ENCODE results near the gene DSCAML1. TPM values are rescaled to one million over a fixed set of nuclear protein-coding genes. Genes with fewer than 3 reads are reported as not detected.

Gene DSCAML1
- total and polyA plus RNA-seq, 2 of the 8 experiments (the other 6 are each of a cell fraction or from before 2014, with no cell fraction given): 0.19 to 0.24 TPM

GRCh38 chr11:117417856-117418255 is 379.2 kb downstream of the DSCAML1 start:
- FAIRE-seq (no peak), DNase-seq (ENCODE audit: low read depth in 1 of 2, low spot score in 2 of 2) (no peak)
- Histone ChIP-seq H3K36me3 (ENCODE audit: control insufficient read depth in 2 of 4, insufficient read depth in 4 of 4, low read length in 3 of 4) (no peaks in the 10 kb centered on the region), H2BK20ac (ENCODE audit: low read length) (no peak overlapping the region), H3K4me2 (ENCODE audit: insufficient read depth in 1 of 2, low read depth in 2 of 2, low read length in 2 of 2) (no peak overlapping the region), H4K5ac (ENCODE audit: insufficient read length, low read depth, low read length) (no peak overlapping the region), H3K79me2 (ENCODE audit: control insufficient read depth in 1 of 2, insufficient read depth in 2 of 2, low read length in 2 of 2) (no peaks in the 10 kb centered on the region), H4K20me1 (replicated peaks in 1 of 2; ENCODE audit: control insufficient read depth in 1 of 2, insufficient read depth in 2 of 2, low read length in 2 of 2) (no peaks in the 10 kb centered on the region), H3K27ac (ENCODE audit: low read depth, low read length) (no peak overlapping the region), H2BK120ac (replicated peaks; ENCODE audit: low read depth, low read length) (no peak overlapping the region), H4K91ac (replicated peaks; ENCODE audit: insufficient read length, low read length) (no peak overlapping the region), H3K4ac (replicated peaks; ENCODE audit: insufficient read length, low read depth, low read length) (no peak overlapping the region), H3K56ac (replicated peaks; ENCODE audit: insufficient read length, low read depth, low read length) (no peak overlapping the region), H3K18ac (ENCODE audit: extremely low read depth, low read length) (no peak overlapping the region), H4K8ac (ENCODE audit: extremely low read depth, insufficient read depth, low read length) (no peak overlapping the region), H2AK5ac (ENCODE audit: low read depth, low read length) (no peak overlapping the region), H2BK5ac (ENCODE audit: low read depth, low read length) (no peak overlapping the region), H3K9me3 (ENCODE audit: insufficient read depth in 2 of 2, low read depth in 1 of 2, low read length in 1 of 2) (no peaks in the 10 kb centered on the region), H2AFZ (ENCODE audit: low read length) (no peak overlapping the region), H3K9ac (replicated peaks in 1 of 4; ENCODE audit: extremely low read depth in 1 of 4, low read depth in 3 of 4, low read length in 3 of 4) (no peak overlapping the region), H2BK12ac (ENCODE audit: low read depth, low read length) (no peak overlapping the region), H3K79me1 (ENCODE audit: low read depth, low read length) (no peaks in the 10 kb centered on the region), H3K23me2 (ENCODE audit: low read depth, low read length) (no peaks in the 10 kb centered on the region), H3K27me3 (replicated peaks in 1 of 4; ENCODE audit: control insufficient read depth in 3 of 4, extremely low read depth in 1 of 4, insufficient read depth in 3 of 4, low read length in 3 of 4) (no peaks in the 10 kb centered on the region), H3K4me1 (replicated peaks in 1 of 4; ENCODE audit: control insufficient read depth in 3 of 4, insufficient read depth in 4 of 4, low read length in 3 of 4) (no peaks in the 10 kb centered on the region), H2BK15ac (ENCODE audit: low read length) (no peak overlapping the region), H3K4me3 (ENCODE audit: extremely low read depth in 1 of 4, insufficient read depth in 2 of 4, low read depth in 3 of 4, low read length in 4 of 4) (no peak overlapping the region), H3K14ac (ENCODE audit: insufficient read length) (no peak overlapping the region), H3K23ac (ENCODE audit: insufficient read length) (no peak overlapping the region)
- TF ChIP-seq SP4 (IDR thresholded peaks at IDR 0.05; ENCODE audit: low read length) (no peak), KDM1A (IDR thresholded peaks at IDR 0.05; ENCODE audit: borderline replicate concordance, low read length) (no peak)
- WGBS, 2 experiments (ENCODE audit: extremely low coverage in 1 of 2, insufficient coverage in 1 of 2, insufficient read length in 1 of 2, insufficient replicate concordance in 2 of 2, low coverage in 1 of 2, low lambda C conversion rate in 2 of 2, missing lambda C conversion rate in 1 of 2): 89% methylated on average over 12 of the region's 12 CpGs; no CpG with 5 or more reads in 1 of the 2 experiments
- ChIA-PET CTCF (ENCODE audit: partially characterized antibody) (interaction anchor here (1.2 to 9.6 kb wide), 2 partner anchors 9 to 197 kb away, joined by 3 to 85 read pairs; no protein-coding TSS in a partner anchor), POLR2A (ENCODE audit: partially characterized antibody) (no interaction called here)

All from H1 (cell line).